C4-2B (cell line): ENCODE measurements around the gene GPC5.

Experiments
- CTCF ChIP-seq: fragments of 450-650 bp; conservative IDR thresholded peaks from 2 replicates; pipeline ENCODE4 v1.5.1; 2017; ENCODE audit warnings: mild to moderate bottlenecking
- ZFX ChIP-seq: fragments of 450-650 bp; IDR thresholded peaks from 2 replicates; pipeline ENCODE4 v1.6.1; 2017

GRCh38 chr13:91758724-91759123, 360.3 kb downstream of the GPC5 start:
- TF ChIP-seq CTCF (no peak), ZFX (no peak)
